ENCODE data around the gene CCNB2.

Gene CCNB2

DNA sequence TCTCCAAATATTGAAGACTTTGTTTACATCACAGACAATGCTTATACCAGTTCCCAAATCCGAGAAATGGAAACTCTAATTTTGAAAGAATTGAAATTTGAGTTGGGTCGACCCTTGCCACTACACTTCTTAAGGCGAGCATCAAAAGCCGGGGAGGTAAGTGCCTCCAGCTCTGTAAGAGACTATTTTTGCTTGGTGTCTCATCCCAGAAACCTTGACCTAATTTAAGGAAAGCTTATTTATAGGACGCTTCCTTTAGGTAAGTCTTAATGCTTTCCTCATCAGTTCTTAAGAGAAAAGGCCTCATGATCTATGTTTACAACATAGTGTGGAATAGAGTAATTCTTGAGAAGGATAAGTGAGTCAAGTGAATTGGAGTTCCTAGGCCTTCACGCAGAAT is 11.8 kb downstream of the CCNB2 start:
- TF ChIP-seq CTCF (IDR thresholded peaks at IDR 0.05) = no peak

- no peak for TF ChIP-seq CTCF (IDR thresholded peaks at IDR 0.05)
These were observed 14.7 kb downstream of the CCNB2 start for GRCh38 chr15:59119625-59120024.

DNA sequence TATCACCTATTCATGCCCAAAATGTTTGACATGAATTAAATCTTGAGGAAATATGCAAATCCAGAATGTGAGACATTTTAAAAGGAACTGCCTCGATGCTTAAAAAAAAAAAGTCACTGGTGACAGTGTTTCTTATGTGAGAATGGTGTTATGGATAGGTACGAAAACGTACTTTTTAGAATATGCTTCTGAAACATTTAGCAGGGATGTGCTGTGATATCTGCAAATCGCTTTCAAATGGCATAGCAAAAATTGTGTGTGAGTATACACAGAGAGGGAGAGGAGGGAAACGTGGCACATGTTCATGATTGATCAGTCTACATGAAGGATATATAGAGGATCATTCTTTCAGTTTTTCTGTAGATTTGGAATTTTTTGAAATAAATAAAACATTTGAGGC is 16.0 kb downstream of the CCNB2 start:
- no peak for TF ChIP-seq CTCF (IDR thresholded peaks at IDR 0.05)

GRCh38 chr15:59124261-59124660 is 19.3 kb downstream of the CCNB2 start:
- TF ChIP-seq CTCF (IDR thresholded peaks at IDR 0.05) = no peak

- no peak for TF ChIP-seq CTCF (IDR thresholded peaks at IDR 0.05)
These were observed 26.5 kb downstream of the CCNB2 start for GRCh38 chr15:59131456-59131855.

- no peak for TF ChIP-seq CTCF (IDR thresholded peaks at IDR 0.05)
These were observed 27.1 kb downstream of the CCNB2 start for GRCh38 chr15:59131969-59132562.

GRCh38 chr15:59133929-59134427 is 29.0 kb downstream of the CCNB2 start:
- TF ChIP-seq CTCF (IDR thresholded peaks at IDR 0.05) = no peak

DNA sequence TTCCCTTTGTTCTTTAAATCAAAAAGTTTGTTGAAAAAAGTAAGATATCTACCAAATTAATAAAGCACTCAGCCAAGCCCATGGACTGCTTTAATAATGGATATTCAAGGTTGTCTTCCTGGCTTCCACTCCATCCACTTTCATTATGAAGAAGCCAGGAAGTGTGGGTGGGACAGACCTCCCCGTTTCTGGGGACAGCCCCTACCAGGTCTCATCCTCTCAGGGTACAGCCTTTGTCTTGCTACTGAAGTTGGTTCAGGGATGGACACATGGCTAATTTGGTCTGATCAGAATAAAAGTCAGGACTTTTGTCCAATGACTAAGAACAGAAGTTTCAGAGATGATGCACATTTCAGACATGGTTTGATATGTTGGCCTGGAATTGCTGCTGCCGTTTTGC is 32.6 kb downstream of the CCNB2 start:
- no peak for TF ChIP-seq CTCF (IDR thresholded peaks at IDR 0.05)

Measured in LNCAP (cell line).